HepG2 (cell line): ENCODE results near the gene IFI35. TPM values are rescaled to one million over a fixed set of nuclear protein-coding genes. Genes with fewer than 3 reads are reported as not detected.

ENCODE experiments used
- ATAC-seq: fragments of 200-7000 bp; cut with Tn5 transposase; 3 replicates; pipeline ENCODE4 v1.9.1; 2020; ENCODE audit warnings: mild to moderate bottlenecking, moderate library complexity
- BruUV-seq: library from RNA; stranded (reverse); fragments of 400-500 nt; replicated peaks from 2 replicates; lab custom pipeline; 2021; lab: Mats Ljungman, UMichigan
- CTCF ChIA-PET: fragments of 300-600 bp; formaldehyde crosslinking; extraction: SDS; loops from one replicate; lab custom pipeline; 2021; ENCODE audit warnings: low total read pairs, inconsistent platforms, low intra/inter-chr PET ratio; lab: Yijun Ruan, JAX
- POLR2A ChIA-PET: fragments of 350-600 bp; sonication (Branson Sonifier 250); formaldehyde crosslinking; loops from one replicate; lab custom pipeline; 2020; ENCODE audit warnings: antibody characterized with exemption, inconsistent platforms; lab: Yijun Ruan, JAX
- DNase-seq: peaks from one replicate; pipeline ENCODE4 v3.0.0-alpha.2; 2015; ENCODE audit warnings: low spot score
- FAIRE-seq: peaks from 3 replicates; lab custom pipeline; 2011; peaks lifted over from hg19 to GRCh38; lab: Jason Lieb, UNC
- H2AFZ ChIP-seq: one replicate; pipeline ENCODE4 v1.6.1; 2011; ENCODE audit warnings: low read length, inconsistent platforms
- H3K27ac ChIP-seq: fragments of 300-600 bp; 3 replicates; pipeline ENCODE4 v1.8.0; 2011; ENCODE audit warnings: mixed run types, mild to moderate bottlenecking, mixed read lengths, low read length, inconsistent platforms; ENCODE audit not compliant: insufficient read depth; ENCODE audit errors: extremely low read length
- H3K27me3 ChIP-seq, 2 experiments: fragments of 200-600 bp in 1 of 2; 2 replicates in 1 of 2; 3 replicates in 1 of 2; pipeline versions ENCODE4 v1.6.0 to v1.8.0; 2011; ENCODE audit warnings: low read length in 2 of 2, mild to moderate bottlenecking in 2 of 2, moderate library complexity in 2 of 2, inconsistent platforms in 1 of 2; ENCODE audit not compliant: insufficient read depth in 2 of 2, control insufficient read depth in 1 of 2
- H3K36me3 ChIP-seq, 2 experiments: fragments of 200-600 bp in 1 of 2; replicated peaks in 1 of 2; 2 replicates in 1 of 2; 3 replicates in 1 of 2; pipeline versions ENCODE4 v1.5.1 to v1.8.0; 2011; ENCODE audit warnings: low read length in 2 of 2, inconsistent platforms in 1 of 2; ENCODE audit not compliant: insufficient read depth in 2 of 2, control insufficient read depth in 1 of 2
- H3K4me1 ChIP-seq: 2 replicates; pipeline ENCODE4 v1.5.1; 2012; ENCODE audit warnings: low read length, inconsistent platforms; ENCODE audit not compliant: insufficient read depth
- H3K4me2 ChIP-seq: 2 replicates; pipeline ENCODE4 v1.6.0; 2011; ENCODE audit warnings: low read depth, low read length, inconsistent platforms
- H3K4me3 ChIP-seq, 3 experiments: fragments of 200-600 bp in 1 of 3; sonication (generic), shearing (Covaris generic) in 1 of 3; replicated peaks in 1 of 3; 2 replicates each; pipeline ENCODE4 v1.5.1; 2011 to 2016; ENCODE audit warnings: low read length in 3 of 3, inconsistent platforms in 2 of 3, low read depth in 2 of 3, mild to moderate bottlenecking in 2 of 3, control low read depth in 1 of 3, mixed read lengths in 1 of 3; ENCODE audit not compliant: insufficient read depth in 1 of 3
- H3K79me2 ChIP-seq: one replicate; pipeline ENCODE4 v1.6.1; 2011; ENCODE audit warnings: low read length, inconsistent platforms; ENCODE audit not compliant: insufficient read depth
- H3K9ac ChIP-seq: 2 replicates; pipeline ENCODE4 v1.6.0; 2011; ENCODE audit warnings: mild to moderate bottlenecking, low read depth, low read length, inconsistent platforms; ENCODE audit not compliant: insufficient read depth
- H3K9me3 ChIP-seq: 2 replicates; pipeline ENCODE4 v1.5.1; 2012; ENCODE audit warnings: mild to moderate bottlenecking, low read length
- H4K20me1 ChIP-seq: 2 replicates; pipeline ENCODE4 v1.6.0; 2011; ENCODE audit warnings: inconsistent platforms, mild to moderate bottlenecking, low read length, moderate library complexity; ENCODE audit not compliant: insufficient read depth
- ATF1 ChIP-seq: IDR thresholded peaks from 2 replicates; pipeline ENCODE4 v1.6.1; 2016; ENCODE audit warnings: mild to moderate bottlenecking, control low read depth
- PBX3 ChIP-seq: sonication (generic); formaldehyde crosslinking; IDR thresholded peaks from 2 replicates; pipeline ENCODE4 v1.8.1; 2023; ENCODE audit warnings: missing genetic modification reagents, inconsistent platforms, borderline replicate concordance
- TBX3 ChIP-seq: fragments of 450-650 bp; IDR thresholded peaks from 2 replicates; pipeline ENCODE4 v1.6.1; 2017; ENCODE audit warnings: antibody characterized with exemption, mild to moderate bottlenecking, inconsistent platforms, borderline replicate concordance
- ZNF274 ChIP-seq: sonication (generic); formaldehyde crosslinking; IDR thresholded peaks from 2 replicates; pipeline ENCODE4 v1.5.1; 2020; ENCODE audit warnings: mild to moderate bottlenecking, missing genetic modification reagents
- ZNF3 ChIP-seq: IDR thresholded peaks from 2 replicates; pipeline ENCODE4 v1.7.0; 2017; ENCODE audit warnings: inconsistent platforms
- ZNF562 ChIP-seq: sonication (generic); formaldehyde crosslinking; IDR thresholded peaks from 2 replicates; pipeline ENCODE4 v1.8.0; 2022; ENCODE audit warnings: missing genetic modification reagents, borderline replicate concordance
- ZNF776 ChIP-seq: sonication (generic); formaldehyde crosslinking; IDR thresholded peaks from 2 replicates; pipeline ENCODE4 v1.4.0; 2020; ENCODE audit warnings: mild to moderate bottlenecking, missing genetic modification reagents
- WGBS: methylation state at CpG from one replicate; pipeline ENCODE4 v1.1.6; 2017; ENCODE audit warnings: low lambda C conversion rate; 5-methylcytosine and 5-hydroxymethylcytosine counted together
- in situ Hi-C: cut with HindIII; loops from 2 replicates; pipeline ENCODE4 v1.10.0; 2017; ENCODE audit warnings: low pct_unique_long_range_greater_than_20kb; ENCODE audit not compliant: extremely low pct_ligation_motif_present
- intact Hi-C: fragments of 100-400 bp; cut with micrococcal nuclease; formaldehyde crosslinking; loops from one replicate; pipeline ENCODE4 v1.10.0; 2022; ENCODE audit not compliant: unreplicated experiment
- polyA plus RNA-seq, 8 experiments: library from polyadenylated mRNA; depleted of rRNA in 3 of 8; stranded (reverse) in 7 of 8; unstranded in 1 of 8; fragments of >200 nt; fragmentation: Illumina TruSeq in 4 of 8; extraction: Trizol in 4 of 8; gene quantifications; 2 replicates each; pipeline versions ENCODE4 v1.2.1 to v1.2.3, GENCODE V29; 2011 to 2016; ENCODE audit warnings: low read depth in 4 of 8, missing spikeins in 1 of 8, mixed read lengths in 1 of 8; ENCODE audit not compliant: insufficient read depth in 1 of 8
- total RNA-seq, 5 experiments: library from RNA; depleted of rRNA; stranded (reverse); fragments of >200 nt; fragmentation: Illumina TruSeq; extraction: Trizol; gene quantifications; 2 replicates each; pipeline ENCODE4 v1.2.3, GENCODE V29; 2016; ENCODE audit warnings: low read depth in 1 of 5
- TF ChIP-seq, protein P1 (sequence below): sonication (generic); formaldehyde crosslinking; IDR thresholded peaks from 2 replicates; pipeline ENCODE4 v1.5.1; 2020; ENCODE audit warnings: mild to moderate bottlenecking, missing genetic modification reagents, moderate library complexity

Gene IFI35
- total and polyA plus RNA-seq, 2 of the 13 experiments (the other 11 are each of a cell fraction or from before 2014, with no cell fraction given), result 28.9 to 38.1 TPM

- Histone ChIP-seq H3K36me3 (peaks cover 29 to 81% of the 10 kb centered on the region in 2 experiments), H3K79me2 (no peaks in the 10 kb centered on the region), H3K27ac (no peak overlapping the region), H3K4me1 (peaks cover 21% of the 10 kb centered on the region), H3K9ac (no peak overlapping the region), H3K9me3 (no peaks in the 10 kb centered on the region), H4K20me1 (no peaks in the 10 kb centered on the region), H3K27me3 (no peaks in the 10 kb centered on the region), H3K4me3 (no peak overlapping the region), H3K4me2 (no peak overlapping the region), H2AFZ (no peak overlapping the region)
- intact Hi-C loops (no loop called here), in situ Hi-C loops (loop anchor here (10.0 kb wide), 1 partner anchor 144 kb away; the partner anchor contains the start of gene AOC2)
- ATAC-seq, result no peak
- BruUV-seq, result no TSS peak
- POLR2A ChIA-PET, result interaction anchor here (2.9 kb wide), 1 partner anchor 9 kb away, joined by 15 read pairs; the partner anchor contains the start of gene RPL27
- WGBS, result 92% methylated on average over 5 of the region's 5 CpGs
- TF ChIP-seq ATF1 (no peak), ZNF274 (CRISPR knock-in tag) (no peak), TBX3 (no peak), ZNF3 (CRISPR knock-in tag) (no peak), PBX3 (no peak), ZNF776 (CRISPR knock-in tag) (no peak), ZNF562 (CRISPR knock-in tag) (no peak)
- TF ChIP-seq, protein P1, sequence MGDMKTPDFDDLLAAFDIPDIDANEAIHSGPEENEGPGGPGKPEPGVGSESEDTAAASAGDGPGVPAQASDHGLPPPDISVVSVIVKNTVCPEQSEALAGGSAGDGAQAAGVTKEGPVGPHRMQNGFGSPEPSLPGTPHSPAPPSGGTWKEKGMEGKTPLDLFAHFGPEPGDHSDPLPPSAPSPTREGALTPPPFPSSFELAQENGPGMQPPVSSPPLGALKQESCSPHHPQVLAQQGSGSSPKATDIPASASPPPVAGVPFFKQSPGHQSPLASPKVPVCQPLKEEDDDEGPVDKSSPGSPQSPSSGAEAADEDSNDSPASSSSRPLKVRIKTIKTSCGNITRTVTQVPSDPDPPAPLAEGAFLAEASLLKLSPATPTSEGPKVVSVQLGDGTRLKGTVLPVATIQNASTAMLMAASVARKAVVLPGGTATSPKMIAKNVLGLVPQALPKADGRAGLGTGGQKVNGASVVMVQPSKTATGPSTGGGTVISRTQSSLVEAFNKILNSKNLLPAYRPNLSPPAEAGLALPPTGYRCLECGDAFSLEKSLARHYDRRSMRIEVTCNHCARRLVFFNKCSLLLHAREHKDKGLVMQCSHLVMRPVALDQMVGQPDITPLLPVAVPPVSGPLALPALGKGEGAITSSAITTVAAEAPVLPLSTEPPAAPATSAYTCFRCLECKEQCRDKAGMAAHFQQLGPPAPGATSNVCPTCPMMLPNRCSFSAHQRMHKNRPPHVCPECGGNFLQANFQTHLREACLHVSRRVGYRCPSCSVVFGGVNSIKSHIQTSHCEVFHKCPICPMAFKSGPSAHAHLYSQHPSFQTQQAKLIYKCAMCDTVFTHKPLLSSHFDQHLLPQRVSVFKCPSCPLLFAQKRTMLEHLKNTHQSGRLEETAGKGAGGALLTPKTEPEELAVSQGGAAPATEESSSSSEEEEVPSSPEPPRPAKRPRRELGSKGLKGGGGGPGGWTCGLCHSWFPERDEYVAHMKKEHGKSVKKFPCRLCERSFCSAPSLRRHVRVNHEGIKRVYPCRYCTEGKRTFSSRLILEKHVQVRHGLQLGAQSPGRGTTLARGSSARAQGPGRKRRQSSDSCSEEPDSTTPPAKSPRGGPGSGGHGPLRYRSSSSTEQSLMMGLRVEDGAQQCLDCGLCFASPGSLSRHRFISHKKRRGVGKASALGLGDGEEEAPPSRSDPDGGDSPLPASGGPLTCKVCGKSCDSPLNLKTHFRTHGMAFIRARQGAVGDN (CRISPR knock-in tag), result no peak
- DNase-seq, result no peak
- no peak for FAIRE-seq
- CTCF ChIA-PET, result no interaction called here
Measured at GRCh38 chr17:42989141-42989540, 17.4 kb upstream of the IFI35 start.
